HG03521 (cell line): ENCODE data around the gene TLN1.

Source experiments
- ATAC-seq: cut with Tn5 transposase; IDR thresholded peaks from one replicate; pipeline ENCODE4 v1.9.1; 2021; ENCODE audit warnings: mild to moderate bottlenecking, moderate library complexity; ENCODE audit not compliant: unreplicated experiment

The TLN1 gene

DNA sequence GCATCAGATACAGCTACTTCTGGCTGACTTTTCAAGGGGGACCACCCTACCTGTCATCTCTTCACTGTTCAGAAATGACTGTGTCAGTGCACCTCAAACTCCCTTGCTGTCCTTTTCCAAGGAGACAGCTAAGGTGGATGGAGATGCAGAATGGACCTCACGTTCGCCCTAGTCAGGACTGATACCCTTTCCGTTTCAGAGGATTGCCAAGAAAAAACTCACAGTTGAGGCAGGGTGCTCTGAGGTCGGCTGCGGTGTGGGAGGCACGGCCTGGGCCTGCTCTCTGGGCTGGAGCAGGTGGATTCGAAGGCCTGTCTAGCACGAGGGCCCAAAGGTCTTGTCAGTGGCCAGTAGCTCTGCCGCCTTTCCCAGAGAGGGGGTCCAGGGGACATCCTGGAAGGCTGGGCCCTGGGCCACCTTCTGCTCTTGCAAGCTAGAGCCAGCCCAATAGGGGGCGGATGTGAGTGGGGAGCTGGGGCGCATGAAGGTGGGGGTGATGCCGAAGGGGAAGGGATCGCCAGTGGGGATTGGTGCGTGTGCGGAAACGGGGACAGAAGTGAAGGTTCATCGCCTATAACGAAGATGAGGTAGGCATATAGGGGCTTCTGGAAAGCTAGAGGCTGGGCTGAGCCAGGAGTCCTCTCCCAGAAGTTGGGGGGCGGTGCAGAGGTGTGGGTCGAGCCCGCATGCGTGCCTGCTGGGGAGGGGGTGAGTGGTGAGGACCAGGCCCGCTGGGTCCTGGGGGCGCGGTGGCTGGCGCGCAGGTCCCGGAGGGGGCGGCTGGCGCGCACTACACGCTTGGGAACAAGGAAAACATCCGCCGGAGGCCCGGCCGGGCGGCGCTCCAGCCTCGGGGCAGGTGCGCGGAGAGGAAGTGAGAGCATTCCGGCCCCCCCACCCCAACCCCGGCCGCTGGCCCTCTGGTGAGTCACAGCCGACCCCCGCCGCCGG lies 24.6 kb upstream of the TLN1 start:
- ATAC-seq: peak; percentile 54

- no peak for ATAC-seq
Observed at GRCh38 chr9:35755071-35755470, 23.1 kb upstream of the TLN1 start.

- ATAC-seq: no peak
Observed at GRCh38 chr9:35754264-35754663, 22.3 kb upstream of the TLN1 start, which contains the start of gene MSMP. MSMP (minus strand) TSS chr9:35754276; CDS start chr9:35754129, 147 bp downstream.

DNA sequence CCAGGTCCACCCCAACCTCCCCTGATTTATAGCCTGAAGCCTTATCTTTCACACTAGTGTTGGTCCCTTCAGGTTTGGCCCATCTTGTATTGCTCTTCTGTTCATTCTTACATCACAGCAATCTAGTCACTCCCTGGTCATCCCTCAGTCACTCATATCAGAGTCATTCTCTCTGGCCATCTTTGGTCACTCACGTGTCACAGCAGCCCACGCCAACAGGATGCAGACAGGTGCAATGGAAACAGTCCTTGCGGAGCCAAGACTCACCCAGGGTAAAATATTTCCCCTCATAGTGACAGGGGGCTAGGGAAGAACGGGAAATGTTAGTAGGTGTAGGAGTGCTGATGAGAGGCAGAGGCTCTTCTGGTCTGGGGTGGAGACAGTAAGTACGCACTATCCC lies 21.5 kb upstream of the TLN1 start:
- ATAC-seq: no peak

GRCh38 chr9:35750256-35750531 lies 18.2 kb upstream of the TLN1 start:
- no peak for ATAC-seq

GRCh38 chr9:35749515-35750255 lies 17.7 kb upstream of the TLN1 start:
- ATAC-seq: peak; percentile 25

DNA sequence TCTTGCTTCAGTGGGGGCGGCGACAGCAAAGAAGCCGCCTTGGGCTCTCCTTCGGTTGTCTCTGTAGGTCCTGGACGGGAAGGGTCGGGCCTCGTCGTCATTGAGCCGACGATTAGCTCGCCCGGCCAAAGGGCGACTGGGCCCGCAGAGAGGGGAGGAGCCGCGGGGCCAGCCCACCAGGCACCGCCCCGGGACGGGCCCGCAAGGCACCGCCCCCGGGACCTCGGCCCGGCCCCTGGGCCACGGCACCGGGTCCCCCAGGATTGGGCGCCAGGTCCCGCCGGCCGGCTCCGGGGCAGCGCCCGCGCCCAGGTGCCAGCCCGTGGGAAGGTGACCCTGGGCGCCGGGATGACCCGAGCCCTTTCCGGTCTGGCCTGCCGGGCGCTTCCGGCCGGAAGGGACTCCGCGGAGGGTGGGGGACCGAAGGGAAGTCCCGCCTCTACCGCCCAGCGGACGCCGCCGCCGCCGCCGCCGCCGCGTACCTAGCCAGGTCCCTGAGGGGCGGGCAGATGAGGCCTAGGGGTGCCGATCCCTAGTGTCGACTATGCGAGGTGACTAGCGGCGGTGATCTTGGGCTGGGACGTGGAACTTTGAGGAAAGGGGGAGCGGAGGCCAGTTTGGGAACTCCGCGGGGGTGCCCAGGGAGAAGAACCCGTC lies 17.0 kb upstream of the TLN1 start, which contains the start of the genes GBA2 and RGP1:
TSS of gene GBA2 (minus strand) at position 371 of the 657 bp plus-strand sequence. CDS start 524 bp downstream, outside the sequence.
TSS of gene RGP1 (plus strand) at position 430 of the 657 bp plus-strand sequence. CDS start 469 bp downstream, outside the sequence.
- ATAC-seq: peak; percentile 78

DNA sequence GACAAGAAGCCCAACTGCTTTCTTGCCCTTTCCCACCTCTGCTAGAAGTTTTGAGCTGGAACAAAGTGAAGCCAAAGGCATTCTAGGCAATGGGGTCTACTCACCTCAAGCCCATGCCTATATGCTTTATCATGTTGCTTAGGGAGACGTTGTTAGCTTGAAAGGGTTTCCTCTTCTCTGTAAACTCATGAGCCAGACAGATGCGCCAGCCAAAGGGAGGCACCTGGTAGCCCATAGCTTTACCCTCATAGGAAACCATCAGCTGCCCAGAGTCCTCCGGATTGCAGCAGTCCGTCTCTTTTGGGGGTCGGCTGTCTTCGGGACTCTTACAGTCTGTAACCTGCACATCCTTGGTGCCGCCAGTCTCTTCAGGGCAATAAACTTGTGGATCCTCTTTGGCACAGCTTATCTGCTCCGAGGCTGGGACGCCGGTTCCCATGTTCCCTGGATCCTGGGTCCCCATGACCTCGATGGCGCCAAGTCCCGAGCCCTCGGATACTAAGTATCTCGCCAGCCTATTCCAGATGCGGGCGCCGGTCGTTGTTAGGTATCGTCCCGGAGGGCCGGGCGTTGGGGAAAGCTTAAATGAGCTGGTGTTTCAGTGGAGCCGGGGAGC lies 16.4 kb upstream of the TLN1 start:
- no peak for ATAC-seq

- no peak for ATAC-seq
Observed at GRCh38 chr9:35746583-35746982, 14.6 kb upstream of the TLN1 start.

- no peak for ATAC-seq
Observed at GRCh38 chr9:35745569-35745968, 13.6 kb upstream of the TLN1 start.

GRCh38 chr9:35743880-35744518 lies 12.0 kb upstream of the TLN1 start:
- ATAC-seq: no peak

DNA sequence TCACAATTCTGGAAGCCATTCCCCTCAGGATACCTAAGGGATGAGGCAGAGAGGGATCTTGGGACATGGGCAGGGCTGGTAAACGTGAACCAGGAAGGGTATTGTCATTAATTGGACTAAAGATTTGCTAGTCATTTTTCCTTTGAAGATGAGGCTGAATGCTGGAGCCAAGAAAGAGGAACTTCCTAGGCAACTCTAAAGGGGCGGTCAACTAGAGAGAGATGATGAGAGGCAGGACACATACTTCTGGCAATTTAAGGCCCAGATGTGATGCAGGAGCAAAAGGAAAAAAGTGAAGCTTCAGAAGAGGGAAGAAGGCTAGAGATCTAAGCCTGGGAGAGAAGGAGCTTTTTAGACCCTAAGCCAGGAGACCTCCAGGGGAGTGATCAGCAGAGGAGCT lies 11.5 kb upstream of the TLN1 start:
- ATAC-seq: no peak

DNA sequence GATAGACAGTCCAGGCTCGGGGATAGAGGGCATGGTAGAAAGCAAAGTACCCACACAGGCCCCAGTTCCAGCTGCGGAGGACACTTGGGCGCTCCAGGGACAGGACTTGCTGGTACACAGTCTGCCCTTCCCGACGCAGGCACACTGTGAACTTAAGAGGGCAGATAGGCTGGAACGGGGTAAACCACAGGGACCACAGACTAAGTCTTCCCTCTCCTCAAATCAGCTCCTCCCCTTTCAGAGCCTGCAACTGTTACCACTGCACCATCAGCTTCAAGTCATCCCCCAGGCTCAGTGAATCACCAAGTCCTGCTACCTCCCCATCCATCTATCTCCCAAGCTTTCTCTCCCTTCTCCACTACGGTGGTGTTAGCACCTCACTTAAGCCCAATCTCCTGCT lies 9.7 kb upstream of the TLN1 start:
- ATAC-seq: no peak

DNA sequence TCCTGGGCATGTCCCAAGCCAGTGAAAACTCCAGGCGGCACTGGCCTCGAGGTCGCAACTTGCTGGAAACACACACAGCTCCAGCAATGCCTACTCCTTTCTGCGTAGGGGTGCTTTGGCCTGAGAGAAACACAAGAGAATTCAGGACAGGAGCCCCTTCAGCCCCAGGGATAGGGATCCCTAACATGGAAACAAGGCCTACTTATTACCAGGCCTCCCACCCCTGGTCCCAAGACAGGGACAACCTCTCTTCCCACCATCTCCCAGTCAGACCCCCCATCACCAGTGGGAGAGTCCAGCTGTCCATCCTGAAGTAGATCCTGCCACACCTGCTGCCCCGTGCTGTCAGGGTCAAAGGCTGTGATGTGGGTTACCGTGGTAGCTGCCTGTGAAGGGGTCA lies 8.2 kb upstream of the TLN1 start:
- no peak for ATAC-seq

DNA sequence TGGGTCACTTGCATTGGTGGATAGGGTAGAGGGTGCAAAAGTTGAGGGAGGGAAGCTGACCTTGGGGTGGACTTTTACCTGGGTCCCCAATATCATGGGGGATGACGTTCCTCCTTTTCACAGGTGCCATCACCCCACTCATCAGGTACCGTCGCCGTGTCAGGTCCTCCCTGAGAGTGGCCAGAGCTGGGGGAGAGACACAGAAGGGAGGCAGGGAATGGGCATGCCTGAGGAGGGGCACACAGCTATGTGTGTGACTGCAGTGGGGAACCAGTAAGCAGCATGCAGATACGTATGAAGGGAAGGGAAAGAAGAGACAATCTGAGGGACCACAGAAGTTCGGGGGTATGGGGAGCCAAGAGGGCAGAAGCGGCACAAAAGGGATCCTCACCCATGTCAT lies 6.9 kb upstream of the TLN1 start:
- ATAC-seq: no peak

DNA sequence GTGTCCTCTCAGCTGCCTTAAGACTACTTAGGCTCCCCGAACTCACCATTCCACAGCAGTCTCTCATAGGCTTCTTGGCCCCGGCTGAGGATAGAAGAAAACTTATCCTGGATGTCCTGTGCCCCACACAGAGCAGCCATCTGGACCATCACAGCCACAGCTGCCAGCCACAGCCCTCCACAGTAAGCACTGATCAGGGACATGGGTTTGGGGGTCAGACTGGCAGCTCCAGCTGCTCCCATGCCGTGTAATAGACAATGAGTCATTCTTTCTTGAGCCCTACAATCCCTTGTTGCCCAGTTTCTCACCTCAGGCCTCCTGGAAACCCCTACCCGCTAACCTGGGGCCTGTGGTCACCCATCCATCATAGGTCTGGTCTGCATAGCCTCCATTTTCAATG lies 6.2 kb upstream of the TLN1 start:
- ATAC-seq: no peak

DNA sequence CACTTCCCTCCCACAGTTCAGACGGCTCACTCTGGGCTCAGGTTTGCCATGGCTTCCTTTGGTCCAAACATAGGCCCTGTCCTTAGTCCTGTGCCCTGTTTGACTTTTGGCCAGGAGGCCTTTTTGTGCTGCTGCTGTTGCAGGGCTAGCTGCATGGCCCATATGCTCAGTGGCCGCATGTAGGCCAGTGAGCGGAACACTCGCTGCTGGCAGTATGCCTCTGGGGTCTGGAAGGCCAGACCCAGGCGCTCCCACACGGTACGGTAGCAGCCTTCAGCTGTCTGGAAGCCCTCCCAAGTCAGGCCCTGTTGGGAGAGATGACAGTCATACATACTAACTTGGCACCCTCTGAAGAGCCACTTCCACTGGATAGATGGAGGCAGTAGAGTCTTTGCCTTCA lies 5.1 kb upstream of the TLN1 start:
- no peak for ATAC-seq

DNA sequence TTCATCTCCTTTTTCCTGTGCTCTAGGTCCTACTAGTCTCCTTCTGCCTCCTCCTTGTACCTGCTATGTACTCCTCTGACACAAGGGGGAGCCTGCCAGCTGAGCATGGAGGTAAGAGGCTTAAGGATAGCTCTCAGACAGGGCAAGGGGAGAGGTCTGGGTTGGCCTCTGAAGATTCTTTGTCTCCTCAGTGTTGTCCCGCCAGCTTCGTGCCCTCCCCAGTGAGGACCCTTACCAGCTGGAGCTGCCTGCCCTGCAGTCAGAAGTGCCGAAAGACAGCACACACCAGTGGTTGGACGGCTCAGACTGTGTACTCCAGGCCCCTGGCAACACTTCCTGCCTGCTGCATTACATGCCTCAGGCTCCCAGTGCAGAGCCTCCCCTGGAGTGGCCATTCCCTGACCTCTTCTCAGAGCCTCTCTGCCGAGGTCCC lies 4.2 kb upstream of the TLN1 start:
- ATAC-seq: no peak

DNA sequence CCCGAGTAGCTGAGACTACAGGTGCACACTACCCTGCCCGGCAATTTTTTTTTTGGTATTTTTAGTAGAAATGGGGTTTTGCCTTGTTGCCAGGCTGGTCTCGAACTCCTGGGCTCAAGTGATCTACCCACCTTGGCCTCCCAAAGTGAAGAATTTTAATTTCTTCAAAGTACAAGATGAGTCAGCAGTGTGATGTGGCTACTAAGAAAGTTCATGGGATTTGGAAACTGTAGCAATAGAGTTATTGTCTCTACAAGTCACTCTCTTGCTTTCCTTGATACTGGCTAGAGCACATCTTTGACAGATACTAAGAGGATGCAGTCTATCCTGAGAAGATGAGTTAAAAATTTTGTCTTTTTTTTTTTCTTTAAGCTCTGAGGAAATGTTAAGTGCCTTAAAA lies 2.1 kb upstream of the TLN1 start:
- ATAC-seq: no peak

GRCh38 chr9:35732800-35733541 lies 976 bp upstream of the TLN1 start:
- ATAC-seq: peak; percentile 1
